BE2C (cell line): ENCODE measurements around the gene PLCL2.

ENCODE experiments used
- DNase-seq: peaks from one replicate; pipeline ENCODE4 v3.0.0-alpha.2; 2020
- H3K27me3 ChIP-seq: fragments of 250-450 bp; sonication (Bioruptor Pico); 2 replicates; pipeline ENCODE4 v1.5.1; 2020; ENCODE audit warnings: mild to moderate bottlenecking
- H3K36me3 ChIP-seq: fragments of 250-450 bp; sonication (Bioruptor Pico); 2 replicates; pipeline ENCODE4 v1.5.1; 2020; ENCODE audit warnings: mild to moderate bottlenecking
- H3K4me1 ChIP-seq: fragments of 250-450 bp; sonication (Bioruptor Pico); 2 replicates; pipeline ENCODE4 v1.5.1; 2020
- H3K4me3 ChIP-seq: 2 replicates; pipeline ENCODE4 v1.5.1; 2011; ENCODE audit warnings: low read depth, low read length
- H3K9me3 ChIP-seq: fragments of 250-450 bp; sonication (Bioruptor Pico); 2 replicates; pipeline ENCODE4 v1.5.1; 2020
- TF ChIP-seq, protein P1 (sequence below): IDR thresholded peaks from 2 replicates; pipeline ENCODE4 v1.5.1; 2012; ENCODE audit warnings: mild to moderate bottlenecking, low read depth, low read length

PLCL2 gene

GRCh38 chr3:17129556-17129955 is 244.8 kb downstream of the PLCL2 start:
- DNase-seq, result no peak
- TF ChIP-seq, protein P1, sequence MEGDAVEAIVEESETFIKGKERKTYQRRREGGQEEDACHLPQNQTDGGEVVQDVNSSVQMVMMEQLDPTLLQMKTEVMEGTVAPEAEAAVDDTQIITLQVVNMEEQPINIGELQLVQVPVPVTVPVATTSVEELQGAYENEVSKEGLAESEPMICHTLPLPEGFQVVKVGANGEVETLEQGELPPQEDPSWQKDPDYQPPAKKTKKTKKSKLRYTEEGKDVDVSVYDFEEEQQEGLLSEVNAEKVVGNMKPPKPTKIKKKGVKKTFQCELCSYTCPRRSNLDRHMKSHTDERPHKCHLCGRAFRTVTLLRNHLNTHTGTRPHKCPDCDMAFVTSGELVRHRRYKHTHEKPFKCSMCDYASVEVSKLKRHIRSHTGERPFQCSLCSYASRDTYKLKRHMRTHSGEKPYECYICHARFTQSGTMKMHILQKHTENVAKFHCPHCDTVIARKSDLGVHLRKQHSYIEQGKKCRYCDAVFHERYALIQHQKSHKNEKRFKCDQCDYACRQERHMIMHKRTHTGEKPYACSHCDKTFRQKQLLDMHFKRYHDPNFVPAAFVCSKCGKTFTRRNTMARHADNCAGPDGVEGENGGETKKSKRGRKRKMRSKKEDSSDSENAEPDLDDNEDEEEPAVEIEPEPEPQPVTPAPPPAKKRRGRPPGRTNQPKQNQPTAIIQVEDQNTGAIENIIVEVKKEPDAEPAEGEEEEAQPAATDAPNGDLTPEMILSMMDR, result no peak
- H3K4me3 ChIP-seq, result no peak overlapping the region
- no peaks in the 10 kb centered on the region for H3K27me3 ChIP-seq
- H3K4me1 ChIP-seq, result no peaks in the 10 kb centered on the region
- H3K36me3 ChIP-seq, result no peaks in the 10 kb centered on the region
- no peaks in the 10 kb centered on the region for H3K9me3 ChIP-seq

GRCh38 chr3:17130956-17131355 is 246.2 kb downstream of the PLCL2 start:
- TF ChIP-seq, protein P1, result no peak
- H3K4me3 ChIP-seq, result no peak overlapping the region
- no peaks in the 10 kb centered on the region for H3K4me1 ChIP-seq
- no peaks in the 10 kb centered on the region for H3K9me3 ChIP-seq
- no peak for DNase-seq
- no peaks in the 10 kb centered on the region for H3K36me3 ChIP-seq
- no peaks in the 10 kb centered on the region for H3K27me3 ChIP-seq

DNA sequence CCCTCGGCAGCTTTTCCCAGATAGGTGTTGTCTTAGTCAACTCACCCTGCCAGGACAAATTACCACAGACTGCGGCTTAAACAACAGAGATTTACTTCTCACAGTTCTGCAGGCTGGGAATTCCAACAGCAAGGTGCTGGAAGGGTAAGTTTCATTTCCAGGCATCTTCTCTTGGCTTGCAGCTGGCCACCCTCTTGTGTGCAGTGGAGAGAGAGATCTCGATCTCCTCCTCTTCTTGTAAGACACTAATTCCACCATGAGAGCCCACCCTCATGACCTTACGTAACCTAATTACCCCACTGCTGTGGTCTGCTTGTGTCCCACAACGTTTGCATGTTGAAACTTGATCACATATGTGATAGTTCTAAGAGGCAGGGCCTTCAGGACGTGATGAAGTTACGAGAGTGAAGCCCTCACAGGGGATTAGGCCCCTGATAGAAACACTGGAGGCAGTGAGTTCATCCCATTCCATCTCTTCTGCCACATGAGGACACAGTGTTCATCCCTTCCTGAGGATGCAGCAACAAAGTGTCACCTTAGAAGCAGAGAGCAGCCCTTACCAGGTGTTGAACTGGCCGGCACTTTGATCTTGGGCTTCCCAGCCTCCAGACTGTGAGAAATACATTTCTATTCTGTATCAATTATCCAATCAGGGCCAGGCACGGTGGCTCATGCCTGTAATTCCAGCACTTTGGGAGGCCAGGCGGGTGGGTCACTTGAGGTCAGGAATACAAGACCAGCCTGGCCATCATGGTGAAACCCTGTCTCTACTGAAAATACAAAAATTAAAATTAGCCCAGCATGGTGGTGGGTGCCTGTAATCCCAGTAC is 247.7 kb downstream of the PLCL2 start:
- Histone ChIP-seq H3K9me3 (no peaks in the 10 kb centered on the region), H3K4me3 (no peak overlapping the region), H3K27me3 (no peaks in the 10 kb centered on the region), H3K4me1 (no peaks in the 10 kb centered on the region), H3K36me3 (no peaks in the 10 kb centered on the region)
- TF ChIP-seq, protein P1, result no peak
- DNase-seq, result no peak

DNA sequence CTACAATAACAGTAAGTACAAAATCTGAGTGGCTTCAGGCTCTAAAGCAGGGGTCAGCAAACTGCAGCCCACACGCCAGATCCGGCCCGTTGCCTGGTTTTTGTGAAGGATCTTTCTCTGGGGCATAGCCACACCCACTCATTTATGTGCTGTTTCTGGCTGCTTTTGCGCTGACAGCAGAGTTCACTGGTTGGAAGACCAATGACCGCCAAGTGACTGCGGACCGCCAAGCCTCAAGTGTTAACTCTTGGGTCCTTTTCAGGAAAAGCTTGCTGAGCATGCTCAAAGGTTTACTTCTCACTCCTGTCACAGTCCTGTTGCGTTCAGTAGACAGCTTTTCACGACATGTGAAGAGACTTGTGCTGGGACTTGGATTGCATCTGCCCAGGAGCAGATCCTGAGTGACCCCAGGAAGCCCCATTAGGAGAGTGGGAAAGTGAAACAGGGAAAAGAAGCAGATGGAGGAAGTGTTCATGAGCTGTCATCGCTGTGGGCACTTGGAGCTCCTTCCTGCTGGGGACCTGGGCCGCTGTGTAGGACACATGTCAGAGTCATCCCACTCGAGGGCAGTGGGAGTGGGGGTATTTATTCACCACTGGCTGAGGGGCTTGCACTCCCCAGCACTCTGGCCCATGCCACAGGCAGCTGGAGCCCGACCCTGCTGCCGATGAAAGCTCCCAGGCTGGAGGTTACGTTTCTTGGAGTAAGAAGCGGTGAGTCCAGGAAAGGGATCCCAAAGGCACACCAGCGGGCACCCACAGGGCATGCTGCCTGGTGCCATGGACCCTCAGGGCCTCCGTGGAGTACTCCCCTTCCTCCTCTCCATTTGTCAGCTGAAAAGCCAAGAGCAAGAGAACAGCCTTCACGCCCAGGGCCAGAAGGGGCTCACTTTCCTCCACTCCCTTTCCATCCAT is 249.1 kb downstream of the PLCL2 start:
- Histone ChIP-seq H3K4me3 (no peak overlapping the region), H3K4me1 (no peaks in the 10 kb centered on the region), H3K36me3 (no peaks in the 10 kb centered on the region), H3K27me3 (no peaks in the 10 kb centered on the region), H3K9me3 (no peaks in the 10 kb centered on the region)
- DNase-seq, result no peak
- TF ChIP-seq, protein P1, result no peak

DNA sequence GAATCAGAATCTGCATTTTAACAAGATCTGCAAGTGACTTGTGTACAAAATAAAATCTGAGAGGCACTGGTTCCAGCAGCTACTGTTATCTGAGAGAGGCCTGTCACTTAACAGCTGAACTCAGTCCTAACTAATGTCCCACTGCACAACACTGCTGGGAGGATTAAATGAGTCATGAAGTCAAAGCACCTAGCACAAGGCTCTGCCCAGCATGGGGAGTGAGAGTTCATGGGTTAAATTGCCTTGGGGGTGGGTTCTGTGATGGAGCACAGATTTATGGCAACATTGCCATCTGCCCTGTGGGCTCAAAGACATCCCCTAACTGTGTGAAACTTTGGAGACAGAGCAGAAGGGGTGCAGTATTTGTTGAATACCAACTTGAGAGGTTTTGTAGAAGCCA is 250.9 kb downstream of the PLCL2 start:
- Histone ChIP-seq H3K36me3 (no peaks in the 10 kb centered on the region), H3K4me3 (no peak overlapping the region), H3K9me3 (no peaks in the 10 kb centered on the region), H3K4me1 (no peaks in the 10 kb centered on the region), H3K27me3 (no peaks in the 10 kb centered on the region)
- TF ChIP-seq, protein P1, result no peak
- no peak for DNase-seq
